ENCODE results near the gene USP32.

- no peak for TF ChIP-seq CTCF (IDR thresholded peaks at IDR 0.05; ENCODE audit: extremely low read depth in 1 of 2, insufficient read depth in 1 of 2, low read depth in 1 of 2, low read length in 2 of 2)
- no peak for TF ChIP-seq GATA2 (IDR thresholded peaks at IDR 0.05; ENCODE audit: insufficient read depth, insufficient read length, low read depth, low read length)
- TF ChIP-seq MYC (IDR thresholded peaks at IDR 0.05; ENCODE audit: low read depth, low read length) = no peak
- no peak for TF ChIP-seq POLR2AphosphoS5 (IDR thresholded peaks at IDR 0.05; ENCODE audit: insufficient read depth, low read depth, low read length)
- TF ChIP-seq EZH2 (IDR thresholded peaks at IDR 0.05; ENCODE audit: borderline replicate concordance, low read depth, low read length, severe bottlenecking) = no peak
- no peak for TF ChIP-seq POLR2A (IDR thresholded peaks at IDR 0.05; ENCODE audit: low read depth, low read length)
- no peak for TF ChIP-seq MAX (IDR thresholded peaks at IDR 0.05; ENCODE audit: insufficient read depth, insufficient read length)
- TF ChIP-seq JUN (IDR thresholded peaks at IDR 0.05; ENCODE audit: borderline replicate concordance, insufficient read depth, insufficient read length, low read depth) = no peak
These were observed 237.1 kb downstream of the USP32 start for GRCh38 chr17:60154616-60155426.

Measured in endothelial cell of umbilical vein (primary cell).